HG02610 (cell line): Measurements from ENCODE around the gene NUCB2.

Experiments
- ATAC-seq: cut with Tn5 transposase; IDR thresholded peaks from one replicate; pipeline ENCODE4 v1.9.1; 2021; ENCODE audit warnings: mild to moderate bottlenecking, moderate library complexity; ENCODE audit not compliant: unreplicated experiment

The NUCB2 gene

GRCh38 chr11:17379383-17380180 is 103.0 kb downstream of the NUCB2 start:
- no peak for ATAC-seq

- no peak for ATAC-seq
These were observed 104.6 kb downstream of the NUCB2 start for GRCh38 chr11:17381156-17381555.
